DND-41 (cell line): ENCODE data around the gene CPAMD8.

Experiments used
- EZH2 ChIP-seq: IDR thresholded peaks from 3 replicates; pipeline ENCODE4 v1.6.1; 2012; ENCODE audit warnings: borderline replicate concordance, low read depth, mild to moderate bottlenecking, moderate library complexity, low read length, inconsistent platforms; ENCODE audit not compliant: severe bottlenecking
- TF ChIP-seq, protein P1 (sequence below): IDR thresholded peaks from 2 replicates; pipeline ENCODE4 v1.5.1; 2012; ENCODE audit warnings: borderline replicate concordance, low read length, moderate library complexity, mild to moderate bottlenecking; ENCODE audit not compliant: poor library complexity, severe bottlenecking; ENCODE audit errors: extremely low read depth

DNA sequence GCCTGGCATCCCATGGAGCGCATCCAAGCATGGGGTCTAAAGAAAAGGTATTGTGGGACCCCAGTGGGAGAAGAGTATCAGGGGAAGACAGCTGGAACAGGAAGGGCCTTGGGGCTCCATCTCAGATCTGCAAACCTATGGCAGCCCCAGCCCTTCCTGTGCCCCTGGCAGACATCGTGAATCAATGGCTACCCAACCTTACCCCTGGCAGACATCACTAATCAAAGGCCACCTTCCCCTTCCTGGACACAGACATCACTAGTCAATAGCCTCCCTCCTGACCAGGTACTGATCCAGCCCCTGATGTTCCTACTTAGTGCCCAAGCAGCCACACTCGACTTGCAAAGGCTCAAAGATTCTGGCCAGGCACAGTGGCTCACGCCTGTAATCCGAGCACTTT lies 122.0 kb downstream of the CPAMD8 start:
- TF ChIP-seq, protein P1, sequence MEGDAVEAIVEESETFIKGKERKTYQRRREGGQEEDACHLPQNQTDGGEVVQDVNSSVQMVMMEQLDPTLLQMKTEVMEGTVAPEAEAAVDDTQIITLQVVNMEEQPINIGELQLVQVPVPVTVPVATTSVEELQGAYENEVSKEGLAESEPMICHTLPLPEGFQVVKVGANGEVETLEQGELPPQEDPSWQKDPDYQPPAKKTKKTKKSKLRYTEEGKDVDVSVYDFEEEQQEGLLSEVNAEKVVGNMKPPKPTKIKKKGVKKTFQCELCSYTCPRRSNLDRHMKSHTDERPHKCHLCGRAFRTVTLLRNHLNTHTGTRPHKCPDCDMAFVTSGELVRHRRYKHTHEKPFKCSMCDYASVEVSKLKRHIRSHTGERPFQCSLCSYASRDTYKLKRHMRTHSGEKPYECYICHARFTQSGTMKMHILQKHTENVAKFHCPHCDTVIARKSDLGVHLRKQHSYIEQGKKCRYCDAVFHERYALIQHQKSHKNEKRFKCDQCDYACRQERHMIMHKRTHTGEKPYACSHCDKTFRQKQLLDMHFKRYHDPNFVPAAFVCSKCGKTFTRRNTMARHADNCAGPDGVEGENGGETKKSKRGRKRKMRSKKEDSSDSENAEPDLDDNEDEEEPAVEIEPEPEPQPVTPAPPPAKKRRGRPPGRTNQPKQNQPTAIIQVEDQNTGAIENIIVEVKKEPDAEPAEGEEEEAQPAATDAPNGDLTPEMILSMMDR = no peak
- TF ChIP-seq EZH2 = no peak
